ENCODE data around the gene TEX2. TPM values are rescaled to one million over a fixed set of nuclear protein-coding genes. Genes with fewer than 3 reads are reported as not detected.

The TEX2 gene
- total RNA-seq, 4 donors from 2014 or later: 35.5 to 41.3 (median 36.9) TPM

- Histone ChIP-seq H3K9me3 (no peaks in the 10 kb centered on the region), H3K4me3 (no peak overlapping the region), H3K27ac (no peak overlapping the region), H3K4me1 (no peaks in the 10 kb centered on the region), H3K36me3 (no peaks in the 10 kb centered on the region), H3K27me3 (no peaks in the 10 kb centered on the region)
- DNase-seq (ENCODE audit: low spot score in 2 of 2): no peak
- no peak for TF ChIP-seq CTCF (IDR thresholded peaks at IDR 0.05)
- TF ChIP-seq POLR2A (IDR thresholded peaks at IDR 0.05): no peak
- no peak for TF ChIP-seq POLR2AphosphoS5 (IDR thresholded peaks at IDR 0.05)
- TF ChIP-seq EP300 (IDR thresholded peaks at IDR 0.05): no peak
- WGBS: 82% methylated on average over 6 of the region's 6 CpGs
Measured at GRCh38 chr17:64139542-64139941, 123.5 kb downstream of the TEX2 start.

- no peaks in the 10 kb centered on the region for H3K9me3 ChIP-seq
- no peak for DNase-seq (ENCODE audit: low spot score in 2 of 2)
- WGBS: 93% methylated on average over 2 of the region's 2 CpGs
- H3K27me3 ChIP-seq: no peaks in the 10 kb centered on the region
- TF ChIP-seq POLR2A (IDR thresholded peaks at IDR 0.05): no peak
- TF ChIP-seq POLR2AphosphoS5 (IDR thresholded peaks at IDR 0.05): no peak
- TF ChIP-seq EP300 (IDR thresholded peaks at IDR 0.05): no peak
- no peak for TF ChIP-seq CTCF (IDR thresholded peaks at IDR 0.05)
- no peak overlapping the region for H3K4me3 ChIP-seq
- H3K4me1 ChIP-seq: no peaks in the 10 kb centered on the region
- no peaks in the 10 kb centered on the region for H3K36me3 ChIP-seq
- no peak overlapping the region for H3K27ac ChIP-seq
Measured at GRCh38 chr17:64138441-64138840, 124.6 kb downstream of the TEX2 start.

GRCh38 chr17:64135000-64135399, 128.1 kb downstream of the TEX2 start:
- Histone ChIP-seq H3K4me1 (peaks cover 17% of the 10 kb centered on the region), H3K4me3 (no peak overlapping the region), H3K9me3 (no peaks in the 10 kb centered on the region), H3K36me3 (no peaks in the 10 kb centered on the region), H3K27me3 (no peaks in the 10 kb centered on the region), H3K27ac (no peak overlapping the region)
- WGBS: 59% methylated on average over 6 of the region's 6 CpGs
- TF ChIP-seq EP300 (IDR thresholded peaks at IDR 0.05): no peak
- TF ChIP-seq CTCF (IDR thresholded peaks at IDR 0.05): no peak
- TF ChIP-seq POLR2A (IDR thresholded peaks at IDR 0.05): no peak
- TF ChIP-seq POLR2AphosphoS5 (IDR thresholded peaks at IDR 0.05): no peak
- DNase-seq (ENCODE audit: low spot score in 2 of 2): no peak

- H3K4me3 ChIP-seq: no peak overlapping the region
- no peak for DNase-seq (ENCODE audit: low spot score in 2 of 2)
Measured at GRCh38 chr17:64134216-64134970, 128.7 kb downstream of the TEX2 start.

More at GRCh38 chr17:64134216-64134970, 128.7 kb downstream of the TEX2 start:
- TF ChIP-seq EP300 (IDR thresholded peaks at IDR 0.05) (no peak), POLR2A (IDR thresholded peaks at IDR 0.05) (no peak), POLR2AphosphoS5 (IDR thresholded peaks at IDR 0.05) (no peak), CTCF (IDR thresholded peaks at IDR 0.05) (no peak)
- Histone ChIP-seq H3K9me3 (no peaks in the 10 kb centered on the region), H3K4me1 (peaks cover 17% of the 10 kb centered on the region), H3K27ac (no peak overlapping the region), H3K36me3 (no peaks in the 10 kb centered on the region), H3K27me3 (no peaks in the 10 kb centered on the region)
- 92% methylated on average over 6 of the region's 6 CpGs for WGBS
